22Rv1 (cell line): Measurements from ENCODE around the gene EHHADH.

Experiments
- ZFX ChIP-seq: fragments of 450-650 bp; IDR thresholded peaks from 2 replicates; pipeline ENCODE4 v1.6.1; 2017; ENCODE audit warnings: antibody characterized with exemption, borderline replicate concordance
- TF ChIP-seq, protein P1 (sequence below): fragments of 450-650 bp; IDR thresholded peaks from 2 replicates; pipeline ENCODE4 v1.5.1; 2017; ENCODE audit warnings: mild to moderate bottlenecking

DNA sequence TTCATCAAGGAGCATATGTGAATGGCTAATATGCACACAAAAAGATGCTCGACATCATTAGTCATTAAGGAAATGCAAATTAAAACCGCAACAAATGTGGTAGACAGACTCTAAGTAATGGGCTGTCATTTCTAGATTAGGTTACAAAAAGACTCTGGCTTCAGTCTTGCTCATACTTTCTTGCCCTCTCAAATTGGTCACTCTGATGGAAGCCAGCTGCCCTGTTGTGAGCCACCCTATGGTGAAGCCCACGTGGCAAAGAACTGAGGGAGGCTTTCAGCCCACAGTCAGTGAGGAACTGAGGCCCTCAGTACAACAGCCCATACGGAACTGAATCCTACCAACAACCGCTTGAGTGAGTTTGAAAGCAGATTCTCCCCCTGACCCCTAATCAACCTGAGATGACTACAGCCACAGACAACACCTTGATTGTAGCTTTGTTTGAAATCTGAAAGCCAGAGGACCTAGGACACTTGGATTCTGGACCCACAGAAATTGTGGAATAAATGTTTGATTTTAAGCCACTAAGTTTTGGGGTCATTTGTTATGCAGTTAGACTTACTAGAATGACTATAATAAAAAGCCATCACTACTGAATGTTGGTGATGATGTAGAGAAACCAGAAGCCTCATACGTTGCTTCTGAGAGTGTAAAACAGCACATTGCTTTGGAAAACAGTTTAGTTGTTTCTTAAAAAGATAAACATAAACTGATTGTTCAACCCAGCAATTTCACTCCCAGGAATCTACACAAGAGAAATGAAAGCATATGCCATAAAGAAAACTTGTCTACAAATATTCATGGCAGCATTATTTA is 45.7 kb downstream of the EHHADH start:
- TF ChIP-seq, protein P1, sequence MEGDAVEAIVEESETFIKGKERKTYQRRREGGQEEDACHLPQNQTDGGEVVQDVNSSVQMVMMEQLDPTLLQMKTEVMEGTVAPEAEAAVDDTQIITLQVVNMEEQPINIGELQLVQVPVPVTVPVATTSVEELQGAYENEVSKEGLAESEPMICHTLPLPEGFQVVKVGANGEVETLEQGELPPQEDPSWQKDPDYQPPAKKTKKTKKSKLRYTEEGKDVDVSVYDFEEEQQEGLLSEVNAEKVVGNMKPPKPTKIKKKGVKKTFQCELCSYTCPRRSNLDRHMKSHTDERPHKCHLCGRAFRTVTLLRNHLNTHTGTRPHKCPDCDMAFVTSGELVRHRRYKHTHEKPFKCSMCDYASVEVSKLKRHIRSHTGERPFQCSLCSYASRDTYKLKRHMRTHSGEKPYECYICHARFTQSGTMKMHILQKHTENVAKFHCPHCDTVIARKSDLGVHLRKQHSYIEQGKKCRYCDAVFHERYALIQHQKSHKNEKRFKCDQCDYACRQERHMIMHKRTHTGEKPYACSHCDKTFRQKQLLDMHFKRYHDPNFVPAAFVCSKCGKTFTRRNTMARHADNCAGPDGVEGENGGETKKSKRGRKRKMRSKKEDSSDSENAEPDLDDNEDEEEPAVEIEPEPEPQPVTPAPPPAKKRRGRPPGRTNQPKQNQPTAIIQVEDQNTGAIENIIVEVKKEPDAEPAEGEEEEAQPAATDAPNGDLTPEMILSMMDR, result no peak
- TF ChIP-seq ZFX, result no peak
